Measurements from ENCODE around the gene NDUFB2. TPM values are rescaled to one million over a fixed set of nuclear protein-coding genes. Genes with fewer than 3 reads are reported as not detected.
"Not testable (repeated sequence)": the region's sequence is repeated elsewhere in the genome, so short reads cannot be mapped to it uniquely, and the experiment has no call there.

Gene NDUFB2
- total RNA-seq, 1 donor from 2014 or later: 186 TPM

GRCh38 chr7:140685407-140686087 lies 11.0 kb upstream of the NDUFB2 start:
- H3K9me3 Mint-ChIP-seq (ENCODE audit: low read depth): no peaks in the 10 kb centered on the region
- H3K4me1 Mint-ChIP-seq (ENCODE audit: low read depth): no peaks in the 10 kb centered on the region
- peaks cover 18% of the 10 kb centered on the region for H3K36me3 Mint-ChIP-seq (ENCODE audit: low read depth)
- no peak overlapping the region for H3K27ac Mint-ChIP-seq (ENCODE audit: unreplicated experiment)
- DNase-seq (ENCODE audit: low spot score): no peak
- TF ChIP-seq CTCF (IDR thresholded peaks at IDR 0.05): no peak
- no peaks in the 10 kb centered on the region for H3K27me3 Mint-ChIP-seq (ENCODE audit: low read depth)
- H3K4me3 Mint-ChIP-seq (ENCODE audit: unreplicated experiment): no peak overlapping the region

GRCh38 chr7:140686921-140687320 lies 9.6 kb upstream of the NDUFB2 start:
- H3K27ac Mint-ChIP-seq (ENCODE audit: unreplicated experiment): no peak overlapping the region
- DNase-seq (ENCODE audit: low spot score): no peak
- H3K27me3 Mint-ChIP-seq (ENCODE audit: low read depth): no peaks in the 10 kb centered on the region
- no peak overlapping the region for H3K4me3 Mint-ChIP-seq (ENCODE audit: unreplicated experiment)
- H3K4me1 Mint-ChIP-seq (ENCODE audit: low read depth): no peaks in the 10 kb centered on the region
- TF ChIP-seq CTCF (IDR thresholded peaks at IDR 0.05): no peak
- H3K36me3 Mint-ChIP-seq (ENCODE audit: low read depth): peaks cover 18% of the 10 kb centered on the region
- H3K9me3 Mint-ChIP-seq (ENCODE audit: low read depth): no peaks in the 10 kb centered on the region

GRCh38 chr7:140688341-140688740 lies 8.2 kb upstream of the NDUFB2 start:
- Mint-ChIP-seq H3K27ac (ENCODE audit: unreplicated experiment) (no peak overlapping the region), H3K9me3 (ENCODE audit: low read depth) (no peaks in the 10 kb centered on the region), H3K36me3 (ENCODE audit: low read depth) (peaks cover 22% of the 10 kb centered on the region), H3K4me3 (ENCODE audit: unreplicated experiment) (no peak overlapping the region), H3K27me3 (ENCODE audit: low read depth) (no peaks in the 10 kb centered on the region), H3K4me1 (ENCODE audit: low read depth) (no peaks in the 10 kb centered on the region)
- TF ChIP-seq CTCF (IDR thresholded peaks at IDR 0.05): no peak
- no peak for DNase-seq (ENCODE audit: low spot score)

GRCh38 chr7:140689199-140690152 lies 7.0 kb upstream of the NDUFB2 start:
- H3K4me1 Mint-ChIP-seq (ENCODE audit: low read depth): no peaks in the 10 kb centered on the region
- no peak overlapping the region for H3K4me3 Mint-ChIP-seq (ENCODE audit: unreplicated experiment)
- DNase-seq (ENCODE audit: low spot score): no peak
- H3K9me3 Mint-ChIP-seq (ENCODE audit: low read depth): no peaks in the 10 kb centered on the region
- H3K36me3 Mint-ChIP-seq (ENCODE audit: low read depth): peaks cover 16% of the 10 kb centered on the region
- no peak overlapping the region for H3K27ac Mint-ChIP-seq (ENCODE audit: unreplicated experiment)
- H3K27me3 Mint-ChIP-seq (ENCODE audit: low read depth): no peaks in the 10 kb centered on the region
- no peak for TF ChIP-seq CTCF (IDR thresholded peaks at IDR 0.05)

GRCh38 chr7:140691376-140692045 lies 5.0 kb upstream of the NDUFB2 start:
- H3K4me1 Mint-ChIP-seq (ENCODE audit: low read depth): peaks cover 9% of the 10 kb centered on the region
- no peak overlapping the region for H3K27ac Mint-ChIP-seq (ENCODE audit: unreplicated experiment)
- no peaks in the 10 kb centered on the region for H3K9me3 Mint-ChIP-seq (ENCODE audit: low read depth)

GRCh38 chr7:140693849-140694248 lies 2.7 kb upstream of the NDUFB2 start:
- peaks cover 24% of the 10 kb centered on the region for H3K4me1 Mint-ChIP-seq (ENCODE audit: low read depth)
- H3K36me3 Mint-ChIP-seq (ENCODE audit: low read depth): peaks cover 12% of the 10 kb centered on the region
- H3K9me3 Mint-ChIP-seq (ENCODE audit: low read depth); DNase-seq (ENCODE audit: low spot score); H3K27ac Mint-ChIP-seq (ENCODE audit: unreplicated experiment); H3K4me3 Mint-ChIP-seq (ENCODE audit: unreplicated experiment); H3K27me3 Mint-ChIP-seq (ENCODE audit: low read depth): not testable (repeated sequence)

More at GRCh38 chr7:140691376-140692045, 5.0 kb upstream of the NDUFB2 start:
- DNase-seq (ENCODE audit: low spot score): no peak
- TF ChIP-seq CTCF (IDR thresholded peaks at IDR 0.05): no peak
- Mint-ChIP-seq H3K27me3 (ENCODE audit: low read depth) (no peaks in the 10 kb centered on the region), H3K4me3 (ENCODE audit: unreplicated experiment) (no peak overlapping the region), H3K36me3 (ENCODE audit: low read depth) (peaks cover 13% of the 10 kb centered on the region)
